DOHH2 (cell line): ENCODE data around the gene RELA.

Experiments
- H3F3A ChIP-seq: fragments of 200-600 bp; sonication (generic), shearing (Covaris generic); 2 replicates; pipeline ENCODE4 v1.6.0; 2016; ENCODE audit warnings: antibody characterized with exemption, mild to moderate bottlenecking; ENCODE audit not compliant: control insufficient read depth, insufficient read depth
- H3K27ac ChIP-seq: fragments of 200-600 bp; sonication (generic); 2 replicates; pipeline ENCODE4 v1.5.1; 2014; ENCODE audit warnings: low read depth, mild to moderate bottlenecking, low read length, moderate library complexity
- H3K27me3 ChIP-seq: fragments of 200-600 bp; sonication (generic); 2 replicates; pipeline ENCODE4 v1.6.1; 2014; ENCODE audit warnings: mild to moderate bottlenecking, low read length, mixed read lengths; ENCODE audit not compliant: control insufficient read depth
- H3K36me3 ChIP-seq: fragments of 200-600 bp; sonication (generic); 2 replicates; pipeline ENCODE4 v1.6.1; 2014; ENCODE audit warnings: mild to moderate bottlenecking, low read length, moderate library complexity, mixed read lengths; ENCODE audit not compliant: control insufficient read depth
- H3K4me1 ChIP-seq: fragments of 200-600 bp; sonication (generic); 2 replicates; pipeline ENCODE4 v1.6.1; 2014; ENCODE audit warnings: mild to moderate bottlenecking, low read length, mixed read lengths; ENCODE audit not compliant: control insufficient read depth
- H3K4me2 ChIP-seq: fragments of 200-600 bp; sonication (generic); 2 replicates; pipeline ENCODE4 v1.6.0; 2014; ENCODE audit warnings: mild to moderate bottlenecking, low read length, moderate library complexity
- H3K4me3 ChIP-seq: fragments of 200-600 bp; sonication (generic); 2 replicates; pipeline ENCODE4 v1.5.1; 2014; ENCODE audit warnings: mild to moderate bottlenecking, low read length, mixed read lengths
- H3K79me2 ChIP-seq: fragments of 200-600 bp; sonication (generic); 2 replicates; pipeline ENCODE4 v1.6.1; 2014; ENCODE audit warnings: mild to moderate bottlenecking, low read length, mixed read lengths; ENCODE audit not compliant: control insufficient read depth
- H3K9me2 ChIP-seq: fragments of 200-600 bp; sonication (generic); replicated peaks from 2 replicates; pipeline ENCODE4 v1.6.1; 2014; ENCODE audit warnings: mild to moderate bottlenecking, low read length, mixed read lengths; ENCODE audit not compliant: control insufficient read depth
- H3K9me3 ChIP-seq: fragments of 200-600 bp; sonication (generic); 2 replicates; pipeline ENCODE4 v1.6.1; 2014; ENCODE audit warnings: antibody characterized with exemption, low read length, mixed read lengths; ENCODE audit not compliant: control insufficient read depth, insufficient read depth
- H4K20me1 ChIP-seq: fragments of 200-600 bp; sonication (generic); 2 replicates; pipeline ENCODE4 v1.6.0; 2014; ENCODE audit warnings: low read depth, mild to moderate bottlenecking, antibody characterized with exemption, low read length, moderate library complexity; ENCODE audit not compliant: control insufficient read depth, insufficient read depth
- EZH2phosphoT487 ChIP-seq: fragments of 200-600 bp; sonication (generic); IDR thresholded peaks from 2 replicates; pipeline ENCODE4 v1.6.1; 2017; ENCODE audit warnings: borderline replicate concordance, mild to moderate bottlenecking, antibody characterized with exemption, low read length, moderate library complexity, mixed read lengths
- TF ChIP-seq, protein P1 (sequence below): fragments of 200-600 bp; sonication (generic); IDR thresholded peaks from one replicate; pipeline ENCODE4 v1.5.1; 2014; ENCODE audit warnings: antibody characterized with exemption, mild to moderate bottlenecking, low read depth, low read length; ENCODE audit not compliant: poor library complexity, severe bottlenecking

Gene RELA

DNA sequence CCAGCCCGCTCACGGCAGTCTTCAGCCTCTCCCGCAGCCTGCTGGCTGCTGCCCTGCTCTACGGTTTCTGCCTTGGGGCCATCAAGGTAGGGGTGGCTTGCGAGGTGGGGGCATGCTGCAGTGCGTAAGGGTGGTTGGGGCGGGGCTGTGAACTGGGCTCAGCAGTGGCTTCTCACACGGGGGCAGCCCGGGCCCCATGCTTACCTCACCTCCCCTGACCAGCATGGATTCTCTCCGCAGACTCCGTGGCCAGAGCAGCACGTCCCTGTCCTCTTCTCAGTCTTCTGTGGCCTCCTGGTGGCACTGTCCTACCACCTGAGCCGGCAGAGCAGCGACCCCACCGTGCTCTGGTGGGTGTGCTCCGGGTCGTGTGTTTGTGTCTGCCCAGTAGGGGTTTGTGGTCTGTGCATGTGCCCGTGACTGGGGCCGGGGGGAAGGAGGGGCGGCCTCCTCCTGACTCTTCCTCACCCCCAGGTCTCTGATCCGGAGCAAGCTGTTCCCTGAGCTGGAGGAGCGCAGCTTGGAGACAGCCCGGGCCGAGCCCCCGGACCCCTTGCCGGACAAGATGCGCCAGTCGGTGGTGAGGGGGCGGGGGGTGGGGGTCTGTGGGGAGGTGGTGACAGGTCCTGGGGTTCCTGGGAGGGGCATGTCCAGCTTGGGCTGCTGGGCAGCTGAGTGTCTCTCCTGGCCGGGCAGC, 37.6 kb downstream of the RELA start:
- H3K27me3 ChIP-seq = no peaks in the 10 kb centered on the region
- no peaks in the 10 kb centered on the region for H3K4me1 ChIP-seq
- no peak overlapping the region for H3K4me3 ChIP-seq
- no peak overlapping the region for H3K4me2 ChIP-seq
- H3K79me2 ChIP-seq = no peaks in the 10 kb centered on the region
- peaks cover 90% of the 10 kb centered on the region for H3K36me3 ChIP-seq
- H3K9me2 ChIP-seq = no peaks in the 10 kb centered on the region
- no peak for TF ChIP-seq EZH2phosphoT487
- TF ChIP-seq, protein P1, sequence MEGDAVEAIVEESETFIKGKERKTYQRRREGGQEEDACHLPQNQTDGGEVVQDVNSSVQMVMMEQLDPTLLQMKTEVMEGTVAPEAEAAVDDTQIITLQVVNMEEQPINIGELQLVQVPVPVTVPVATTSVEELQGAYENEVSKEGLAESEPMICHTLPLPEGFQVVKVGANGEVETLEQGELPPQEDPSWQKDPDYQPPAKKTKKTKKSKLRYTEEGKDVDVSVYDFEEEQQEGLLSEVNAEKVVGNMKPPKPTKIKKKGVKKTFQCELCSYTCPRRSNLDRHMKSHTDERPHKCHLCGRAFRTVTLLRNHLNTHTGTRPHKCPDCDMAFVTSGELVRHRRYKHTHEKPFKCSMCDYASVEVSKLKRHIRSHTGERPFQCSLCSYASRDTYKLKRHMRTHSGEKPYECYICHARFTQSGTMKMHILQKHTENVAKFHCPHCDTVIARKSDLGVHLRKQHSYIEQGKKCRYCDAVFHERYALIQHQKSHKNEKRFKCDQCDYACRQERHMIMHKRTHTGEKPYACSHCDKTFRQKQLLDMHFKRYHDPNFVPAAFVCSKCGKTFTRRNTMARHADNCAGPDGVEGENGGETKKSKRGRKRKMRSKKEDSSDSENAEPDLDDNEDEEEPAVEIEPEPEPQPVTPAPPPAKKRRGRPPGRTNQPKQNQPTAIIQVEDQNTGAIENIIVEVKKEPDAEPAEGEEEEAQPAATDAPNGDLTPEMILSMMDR = no peak
- no peak overlapping the region for H3K27ac ChIP-seq
- no peaks in the 10 kb centered on the region for H3F3A ChIP-seq
- H3K9me3 ChIP-seq = no peaks in the 10 kb centered on the region
- no peaks in the 10 kb centered on the region for H4K20me1 ChIP-seq

DNA sequence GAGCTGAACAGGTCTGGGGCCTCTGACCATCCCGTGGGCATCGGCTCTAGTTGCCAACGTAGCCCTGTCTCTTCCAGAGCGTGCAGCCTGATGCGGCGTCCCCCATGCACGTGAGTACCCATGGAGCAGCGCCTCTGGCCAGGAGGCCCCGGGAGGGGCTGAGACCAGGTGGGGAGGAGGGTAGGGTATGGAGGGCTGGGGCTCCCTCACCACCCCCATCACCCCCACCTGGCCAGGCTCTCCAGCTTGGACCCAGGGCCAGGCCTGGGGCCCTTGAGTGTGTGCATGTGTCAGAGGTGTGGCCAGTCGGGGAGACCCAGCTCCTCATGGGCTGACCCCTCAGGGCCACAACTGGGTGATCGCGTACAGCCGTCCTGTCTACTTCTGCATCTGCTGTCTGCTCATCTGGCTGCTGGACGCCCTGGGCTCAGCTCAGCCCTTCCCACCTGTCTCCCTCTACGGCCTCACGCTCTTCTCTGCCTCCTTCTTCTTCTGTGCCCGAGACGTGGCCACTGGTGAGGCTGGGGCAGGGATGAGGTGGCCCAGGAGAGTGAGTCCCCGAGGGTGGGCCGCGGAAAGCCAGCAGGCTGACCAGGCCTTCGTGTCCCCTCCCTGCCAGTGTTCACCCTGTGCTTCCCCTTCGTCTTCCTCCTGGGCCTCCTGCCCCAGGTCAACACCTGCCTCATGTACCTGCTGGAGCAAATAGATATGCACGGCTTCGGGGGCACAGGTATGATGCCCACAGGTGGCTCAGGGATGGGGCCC, 38.7 kb downstream of the RELA start:
- no peak overlapping the region for H3K27ac ChIP-seq
- no peaks in the 10 kb centered on the region for H3K27me3 ChIP-seq
- H3K4me1 ChIP-seq = no peaks in the 10 kb centered on the region; the same call in 1 of the 2 replicates
- no peaks in the 10 kb centered on the region for H3F3A ChIP-seq
- no peak for TF ChIP-seq EZH2phosphoT487
- TF ChIP-seq, protein P1 = no peak
- peaks cover 5% of the 10 kb centered on the region for H3K79me2 ChIP-seq
- no peak overlapping the region for H3K4me3 ChIP-seq
- H3K4me2 ChIP-seq = no peak overlapping the region
- H3K36me3 ChIP-seq = peaks cover 90% of the 10 kb centered on the region
- H3K9me3 ChIP-seq = no peaks in the 10 kb centered on the region
- no peaks in the 10 kb centered on the region for H4K20me1 ChIP-seq
- no peaks in the 10 kb centered on the region for H3K9me2 ChIP-seq

DNA sequence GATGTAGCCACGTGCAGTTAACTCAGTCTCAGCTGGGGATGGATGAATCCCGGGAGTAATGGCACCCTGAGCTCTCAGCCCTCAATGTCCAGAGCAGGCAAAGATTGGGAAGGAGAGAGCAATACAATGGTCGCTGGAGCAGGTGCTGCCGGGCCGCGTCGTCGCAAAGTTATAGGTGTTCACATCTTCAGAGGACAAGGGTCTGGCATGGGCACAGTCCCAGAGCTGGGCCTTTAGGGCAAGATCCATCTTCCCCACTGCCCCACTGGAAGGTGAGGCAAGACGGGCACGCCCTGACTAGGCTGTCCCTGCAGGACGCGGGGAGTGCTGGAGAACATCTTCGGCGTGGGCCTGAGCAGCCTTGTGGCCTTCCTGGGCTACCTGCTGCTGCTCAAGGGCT, 39.5 kb downstream of the RELA start:
- Histone ChIP-seq H3K27ac (no peak overlapping the region), H3K27me3 (no peaks in the 10 kb centered on the region), H3K79me2 (peaks cover 13% of the 10 kb centered on the region), H3K4me2 (no peak overlapping the region), H3K4me1 (peaks cover 7% of the 10 kb centered on the region; the same call in 1 of the 2 replicates), H3K36me3 (peaks cover 93% of the 10 kb centered on the region), H3K4me3 (no peak overlapping the region), H3K9me2 (no peaks in the 10 kb centered on the region), H4K20me1 (no peaks in the 10 kb centered on the region), H3K9me3 (no peaks in the 10 kb centered on the region), H3F3A (no peaks in the 10 kb centered on the region)
- no peak for TF ChIP-seq EZH2phosphoT487
- TF ChIP-seq, protein P1 = no peak
